DMS153 treated with DMSO at 0.1 percent for 48 hours (cell line): ENCODE data around the gene RAB11B.
"Not testable (repeated sequence)": the region's sequence is repeated elsewhere in the genome, so short reads cannot be mapped to it uniquely, and the experiment has no call there.

Source experiments
- DNase-seq: peaks from one replicate; lab custom pipeline; 2025; ENCODE audit not compliant: unreplicated experiment; lab: John Stamatoyannopoulos, UW

Gene RAB11B

DNA sequence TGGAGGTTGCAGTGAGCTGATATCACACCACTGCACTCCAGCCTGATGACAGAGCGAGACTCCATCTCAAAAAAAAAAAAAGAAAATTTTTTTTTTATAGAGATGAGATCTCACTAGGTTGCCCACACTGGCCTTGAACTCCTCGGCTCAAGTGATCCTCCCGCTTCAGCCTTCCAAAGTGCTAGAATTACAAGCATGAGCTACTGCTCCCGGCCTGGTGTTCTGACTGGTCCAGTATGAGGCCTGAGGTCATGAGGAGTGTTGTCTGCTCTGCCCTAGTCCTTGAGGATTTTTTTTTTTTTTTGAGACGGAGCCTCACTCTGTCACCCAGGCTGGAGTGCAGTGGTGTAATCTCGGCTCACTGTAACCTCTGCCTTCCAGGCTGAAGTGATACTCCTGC lies 35.2 kb downstream of the RAB11B start:
- DNase-seq: not testable (repeated sequence)

DNA sequence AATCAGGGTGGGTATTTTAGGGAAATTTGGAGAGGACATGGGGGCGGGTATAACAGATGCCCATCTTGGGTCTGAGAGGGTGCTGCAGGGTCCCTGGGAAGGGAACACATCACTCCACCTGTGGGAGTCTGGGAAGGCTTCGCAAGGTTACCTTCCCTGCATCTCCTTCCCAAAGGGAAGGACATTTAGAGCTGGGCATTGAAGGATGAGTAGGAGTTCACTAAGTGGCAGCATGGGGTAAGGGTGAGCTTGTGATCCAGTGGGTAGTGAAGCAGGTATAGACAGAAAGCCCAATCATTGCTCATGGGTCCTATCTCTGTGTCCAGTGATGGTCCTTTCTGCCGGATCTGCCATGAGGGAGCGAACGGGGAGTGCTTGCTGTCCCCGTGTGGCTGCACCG lies 36.1 kb downstream of the RAB11B start:
- no peak for DNase-seq

DNA sequence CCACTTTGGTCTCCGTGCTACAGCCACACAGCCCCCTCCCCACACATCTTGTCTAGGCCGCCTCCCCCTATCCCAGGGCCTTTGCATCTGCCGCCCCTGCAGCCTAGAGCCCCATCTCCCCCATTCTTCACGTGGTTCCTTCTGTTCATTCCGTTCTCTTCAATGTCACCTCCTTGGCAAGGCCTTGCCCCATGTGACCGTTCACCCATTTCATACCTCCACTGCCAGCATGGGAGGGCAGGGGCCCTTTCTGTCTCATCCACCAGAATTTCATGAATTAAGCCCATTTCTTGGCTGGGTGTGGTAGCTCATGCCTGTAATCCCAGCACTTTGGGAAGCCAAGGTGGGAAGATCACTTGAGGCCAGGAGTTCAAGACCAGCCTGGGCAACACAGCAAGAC lies 38.9 kb downstream of the RAB11B start:
- DNase-seq: no peak

DNA sequence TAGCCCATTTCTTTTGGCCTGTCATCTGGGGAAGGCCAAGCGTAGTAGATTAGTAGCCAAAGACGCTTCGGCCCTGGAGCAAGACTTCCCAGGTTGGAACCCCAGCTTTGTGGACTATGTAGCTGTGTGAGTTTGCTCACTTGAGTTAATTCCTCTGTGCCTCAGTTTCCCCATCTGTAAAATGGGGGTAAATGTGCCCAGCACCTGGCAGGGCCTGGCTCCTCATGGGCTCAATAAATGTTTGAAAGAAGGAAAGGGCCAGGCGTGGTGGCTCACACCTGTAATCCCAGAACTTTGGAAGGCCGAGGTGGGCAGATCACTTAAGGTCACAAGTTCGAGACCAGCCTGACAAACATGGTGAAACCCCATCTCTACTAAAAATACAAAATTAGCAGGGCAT lies 39.7 kb downstream of the RAB11B start:
- no peak for DNase-seq

DNA sequence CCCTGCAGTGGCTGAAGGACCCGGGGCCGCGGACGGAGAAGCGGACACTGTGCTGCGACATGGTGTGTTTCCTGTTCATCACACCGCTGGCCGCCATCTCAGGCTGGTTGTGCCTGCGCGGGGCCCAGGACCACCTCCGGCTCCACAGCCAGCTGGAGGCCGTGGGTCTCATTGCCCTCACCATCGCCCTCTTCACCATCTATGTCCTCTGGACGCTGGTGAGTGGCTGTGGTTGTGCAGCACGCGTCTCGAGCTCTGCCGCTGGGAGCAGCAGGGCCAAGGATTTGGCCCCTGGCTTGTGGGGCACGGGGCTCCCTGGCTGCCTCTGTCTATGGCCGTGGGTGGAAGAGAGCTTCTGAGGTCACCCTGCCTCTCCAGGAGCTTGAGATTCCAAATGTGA lies 40.5 kb downstream of the RAB11B start:
- DNase-seq: no peak

DNA sequence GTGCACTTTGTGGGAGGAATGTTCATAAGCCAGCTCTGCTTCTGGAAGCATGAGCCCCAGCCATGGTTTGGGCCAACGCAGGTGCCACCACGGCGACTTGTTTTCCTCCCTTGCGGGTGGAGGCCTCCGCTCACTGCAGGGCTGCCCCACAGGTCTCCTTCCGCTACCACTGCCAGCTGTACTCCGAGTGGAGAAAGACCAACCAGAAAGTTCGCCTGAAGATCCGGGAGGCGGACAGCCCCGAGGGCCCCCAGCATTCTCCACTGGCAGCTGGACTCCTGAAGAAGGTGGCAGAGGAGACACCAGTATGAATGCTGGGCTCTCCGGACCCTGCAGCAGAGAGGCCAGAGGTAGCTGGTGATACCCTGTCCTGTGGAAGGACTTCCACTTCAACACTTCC lies 48.1 kb downstream of the RAB11B start:
- no peak for DNase-seq

DNA sequence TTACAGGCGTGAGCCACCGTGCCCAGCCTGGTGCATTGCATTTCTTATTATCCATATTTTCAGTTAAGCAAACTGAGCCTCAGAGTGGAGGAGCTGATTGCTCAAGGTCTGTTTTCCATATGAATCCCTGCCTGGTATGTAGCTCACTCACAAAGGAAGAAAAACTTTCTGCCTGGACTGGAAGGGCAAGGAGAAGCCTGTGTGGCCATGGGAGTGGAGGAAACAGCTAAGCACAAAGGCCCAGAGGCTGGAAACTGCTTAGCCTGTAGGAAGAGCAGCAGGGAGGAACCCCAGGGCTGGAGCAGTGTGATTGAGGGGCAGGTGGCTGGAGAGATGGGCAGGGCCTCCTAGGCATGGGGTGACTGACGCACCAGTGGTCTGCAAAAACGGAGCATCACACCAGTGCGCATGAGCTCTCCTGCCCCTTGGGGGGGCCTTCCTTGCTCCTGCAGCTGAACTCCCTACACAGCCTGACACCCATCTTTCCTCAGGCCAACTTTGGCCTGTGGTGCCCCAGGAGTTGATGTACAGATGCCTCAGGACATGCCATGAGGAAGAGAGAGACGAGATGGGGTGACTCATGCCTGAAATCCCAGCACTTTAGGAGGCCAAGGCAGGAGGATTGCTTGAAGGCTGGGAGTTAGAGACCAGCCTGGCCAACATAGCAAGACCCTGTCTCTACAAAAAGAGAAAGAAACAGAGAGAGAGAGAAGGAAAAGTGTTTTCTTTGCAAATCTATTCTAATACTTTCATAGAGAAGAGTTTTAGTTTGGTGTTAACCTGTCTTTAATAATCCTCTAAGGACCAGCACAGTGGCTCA lies 51.8 kb downstream of the RAB11B start:
- DNase-seq: no peak

DNA sequence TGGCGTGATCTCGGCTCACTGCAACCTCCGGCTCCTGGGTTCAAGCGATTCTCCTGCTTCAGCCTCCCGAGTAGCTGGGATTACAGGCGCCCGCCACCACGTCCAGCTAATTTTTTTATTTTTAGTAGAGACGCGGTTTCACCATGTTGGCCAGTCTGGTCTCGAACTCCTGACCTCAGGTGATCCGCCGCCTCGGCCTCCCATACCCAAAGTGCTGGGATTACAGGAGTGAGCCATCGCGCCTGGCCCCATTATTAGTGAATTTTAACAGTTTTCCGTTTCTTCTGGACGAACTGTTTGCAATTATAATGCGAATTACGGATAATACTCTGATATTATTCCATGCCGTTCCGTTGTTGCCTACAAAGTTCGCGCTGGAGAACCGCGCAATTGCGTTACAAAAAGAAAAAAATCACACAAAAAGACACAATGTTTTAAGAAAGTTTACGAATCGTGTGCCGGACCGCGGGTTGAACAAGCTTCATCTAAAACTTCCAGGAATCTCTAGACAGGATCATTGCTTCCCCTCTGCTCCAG lies 54.0 kb downstream of the RAB11B start:
- not testable (repeated sequence) for DNase-seq

DNA sequence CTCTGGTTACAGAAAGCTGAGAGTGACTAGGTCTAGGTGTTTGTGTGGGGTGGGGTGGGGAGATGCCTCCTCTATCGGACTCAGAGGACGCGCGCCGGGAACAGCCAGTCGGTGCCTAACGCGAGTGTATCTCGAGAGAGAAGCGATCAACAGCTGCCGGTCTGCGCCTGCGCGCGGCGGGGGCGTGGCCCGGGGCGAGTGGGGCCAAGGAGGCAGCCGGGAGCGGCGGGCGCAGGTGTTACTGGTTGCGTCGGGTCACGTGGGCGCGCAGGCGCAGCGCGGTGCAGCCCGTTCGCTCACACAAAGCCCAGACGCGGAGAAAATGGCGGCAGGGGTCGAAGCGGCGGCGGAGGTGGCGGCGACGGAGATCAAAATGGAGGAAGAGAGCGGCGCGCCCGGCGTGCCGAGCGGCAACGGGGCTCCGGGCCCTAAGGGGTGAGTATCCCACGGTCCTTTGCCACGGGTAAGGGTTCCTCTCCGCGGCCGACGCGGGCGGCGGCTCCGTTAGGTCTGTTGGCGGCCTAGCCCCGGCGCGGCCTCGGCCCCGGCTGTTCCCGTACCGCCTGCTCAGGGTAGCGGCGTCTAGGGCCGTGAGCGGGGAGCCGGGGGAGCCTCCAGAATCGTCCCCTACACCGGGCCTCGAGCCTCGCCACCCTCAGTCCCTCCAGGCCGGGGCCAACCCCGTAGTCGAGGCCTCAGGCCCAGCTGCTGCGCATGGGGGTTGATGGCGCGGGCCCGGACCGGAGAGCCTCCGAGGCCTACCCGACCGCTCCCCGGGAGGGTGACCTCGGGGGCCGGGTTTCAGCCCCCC lies 54.7 kb downstream of the RAB11B start, which contains the start of gene HNRNPM:
TSS of gene HNRNPM (plus strand) at position 299 of the 811 bp plus-strand sequence. CDS start at position 323, 24 bp downstream.
- peak; percentile 92 for DNase-seq

DNA sequence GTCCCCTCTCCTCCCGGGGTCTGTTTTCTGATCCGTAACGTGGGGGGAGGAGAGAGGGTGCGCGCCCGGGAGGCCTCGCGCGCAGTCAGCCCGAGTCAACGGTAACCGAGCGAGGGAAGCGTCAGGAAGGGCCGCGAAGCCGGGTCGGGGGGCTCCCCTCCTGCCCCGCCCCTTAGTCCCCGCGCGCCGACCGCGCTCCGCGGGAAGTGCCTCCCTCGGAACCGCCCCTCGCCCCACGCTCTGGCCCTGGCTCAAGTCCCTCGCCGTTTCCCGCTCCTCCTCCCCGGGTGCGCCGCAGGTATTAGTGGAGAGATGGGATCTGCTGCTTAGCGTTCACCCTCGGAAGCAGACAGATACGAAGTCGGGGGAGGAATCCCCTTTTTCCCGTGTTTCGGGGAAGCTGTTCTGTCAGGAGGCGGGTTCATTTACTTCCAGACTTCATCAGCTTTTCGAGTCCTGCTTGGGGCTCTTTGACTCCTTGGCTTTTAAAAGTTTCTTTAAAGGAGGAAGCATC lies 55.4 kb downstream of the RAB11B start:
- DNase-seq: no peak

DNA sequence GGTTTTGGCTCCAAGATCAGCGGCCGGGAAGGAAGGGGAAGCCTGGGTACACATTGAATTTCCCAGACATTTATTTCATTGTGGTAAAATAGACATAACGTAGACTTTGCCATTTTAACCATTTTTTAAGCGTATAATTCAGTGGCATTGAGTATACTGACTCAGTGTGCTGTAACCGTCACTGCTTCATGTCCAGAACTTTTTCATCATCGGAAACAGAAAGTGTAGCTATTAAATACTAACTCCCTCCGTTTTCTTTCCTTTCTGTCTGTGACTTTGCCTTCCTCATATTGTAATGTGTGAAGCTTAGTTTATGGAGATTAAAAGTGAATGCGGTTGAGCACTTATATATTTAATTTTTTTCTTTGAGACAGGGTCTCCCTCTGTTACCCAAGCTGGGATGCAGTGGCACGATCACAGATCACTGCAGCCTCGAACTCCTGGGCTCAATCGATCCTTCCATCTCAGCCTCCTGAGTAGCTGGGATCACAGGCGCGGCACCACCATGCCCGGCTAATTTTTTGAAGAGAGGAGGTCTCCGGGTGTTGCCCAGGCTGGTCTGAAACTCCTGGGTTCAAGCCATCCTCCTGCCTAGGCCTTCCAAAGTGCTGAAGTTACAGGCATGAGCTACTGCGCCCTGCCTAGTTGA lies 56.0 kb downstream of the RAB11B start:
- DNase-seq: no peak

DNA sequence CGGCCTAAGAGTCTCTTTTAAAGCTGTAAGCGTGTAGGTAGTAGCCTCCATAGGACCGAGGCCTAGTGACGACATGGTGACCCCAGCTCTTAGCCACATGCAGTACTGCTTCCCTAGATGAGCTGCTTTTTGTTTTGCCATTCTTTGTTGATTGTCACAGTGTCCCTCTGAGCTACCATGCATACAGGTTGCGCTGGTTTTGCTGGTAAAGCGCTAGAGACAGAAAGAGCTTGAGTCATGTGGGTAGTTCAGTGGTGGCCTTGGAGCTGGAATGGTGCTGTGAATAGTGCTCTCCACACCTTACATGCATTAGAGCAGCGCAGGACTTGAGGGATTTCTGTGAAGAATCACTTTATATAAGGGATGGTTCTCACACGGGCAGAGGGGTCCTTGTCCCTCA lies 59.7 kb downstream of the RAB11B start:
- DNase-seq: no peak

DNA sequence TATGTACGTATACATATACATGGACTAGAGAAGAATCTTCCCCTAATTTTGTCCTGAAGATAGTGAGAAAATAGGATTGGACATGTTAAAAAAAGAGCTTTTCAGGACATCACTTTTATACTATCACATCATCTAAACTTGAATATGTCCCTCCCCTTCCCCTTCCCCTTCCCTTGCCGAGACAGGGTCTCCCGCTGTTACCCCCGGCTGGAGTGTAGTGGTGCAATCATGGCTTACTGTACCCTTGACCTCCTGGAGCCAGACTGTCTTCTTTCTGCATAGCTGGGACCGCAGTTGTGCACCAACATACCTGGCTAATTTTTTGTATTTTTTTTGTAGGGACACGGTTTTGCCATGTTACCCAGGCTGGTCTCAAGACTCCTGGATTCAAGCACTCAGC lies 61.2 kb downstream of the RAB11B start:
- DNase-seq: no peak

DNA sequence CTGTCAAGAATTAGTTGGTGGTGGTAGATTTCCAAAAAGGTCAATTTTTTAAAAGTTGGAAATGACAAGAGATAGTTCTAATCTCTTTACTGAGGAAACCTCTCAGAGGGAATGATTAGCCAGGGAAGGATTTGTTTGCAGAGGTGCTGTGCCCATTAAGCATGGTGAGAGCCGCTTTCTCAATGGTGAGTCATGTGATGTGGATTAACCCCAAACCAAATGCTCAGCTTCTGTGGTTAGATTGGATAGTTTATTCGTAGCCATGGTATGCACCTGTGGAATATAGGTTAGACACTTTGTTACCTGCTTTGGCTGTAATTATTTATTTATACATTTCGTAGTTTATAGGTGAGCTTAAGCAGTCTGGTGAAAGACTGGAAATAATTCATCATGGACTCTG lies 61.7 kb downstream of the RAB11B start:
- DNase-seq: no peak

DNA sequence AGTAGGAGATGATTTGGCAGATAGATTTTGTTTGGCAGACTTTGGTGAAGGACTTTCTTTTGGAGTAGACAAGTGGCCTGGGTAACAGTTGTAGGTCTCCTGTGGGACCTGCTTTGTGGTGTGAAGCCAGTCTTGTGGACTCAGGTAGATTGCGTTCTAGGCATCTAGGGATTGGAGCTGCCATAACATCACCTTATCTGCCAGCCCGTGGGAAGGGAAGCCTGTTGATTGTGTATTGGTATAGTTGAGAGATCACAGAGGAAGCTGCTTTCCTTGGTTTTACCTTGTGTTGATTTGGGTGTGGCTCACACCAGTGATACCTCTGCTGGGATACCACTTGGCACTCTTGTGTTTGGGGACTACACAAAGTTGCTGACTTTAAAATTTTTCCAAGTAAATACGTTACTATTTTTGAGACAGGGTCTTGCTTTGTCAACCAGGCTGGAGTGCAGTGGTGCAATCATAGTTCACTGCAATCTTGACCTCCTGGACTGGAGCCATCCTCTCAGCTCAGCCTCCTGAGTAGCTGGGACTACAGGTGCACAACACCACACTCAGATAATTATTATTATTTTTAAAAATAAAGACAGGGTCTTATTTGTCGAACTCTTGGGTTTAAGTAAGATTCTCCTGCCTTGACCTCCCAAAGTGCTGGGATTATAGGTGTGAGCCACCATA lies 62.4 kb downstream of the RAB11B start:
- no peak for DNase-seq

DNA sequence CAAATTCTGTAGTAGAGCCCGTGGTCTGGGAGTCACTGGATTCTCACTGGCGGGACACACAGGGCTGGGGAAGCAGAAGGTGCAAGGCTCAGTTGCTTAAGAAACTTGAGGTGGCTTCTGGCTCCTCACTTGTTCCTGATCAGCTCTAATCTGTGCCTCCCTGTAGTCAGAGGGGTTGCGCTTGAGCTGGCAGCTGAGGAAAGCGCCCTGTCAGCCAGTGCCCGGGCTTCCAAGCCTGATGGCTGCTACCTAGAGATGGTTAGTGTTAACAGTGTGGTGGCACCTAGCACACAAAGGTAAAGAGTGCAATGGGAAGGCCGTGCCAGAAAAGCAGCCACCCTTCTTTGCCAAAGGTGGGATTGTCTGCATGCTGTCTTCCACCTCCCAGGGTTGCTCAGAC lies 63.5 kb downstream of the RAB11B start:
- DNase-seq: no peak
